ENCODE measurements around the gene NR2F6. TPM values are rescaled to one million over a fixed set of nuclear protein-coding genes. Genes with fewer than 3 reads are reported as not detected.
A peak's percentile ranks its signal among the peaks of the same experiment; 100 is the strongest.

NR2F6 gene
- total and polyA plus RNA-seq, 2 experiments from 2014 or later = 64.0 to 209 TPM

- TF ChIP-seq, protein P1, sequence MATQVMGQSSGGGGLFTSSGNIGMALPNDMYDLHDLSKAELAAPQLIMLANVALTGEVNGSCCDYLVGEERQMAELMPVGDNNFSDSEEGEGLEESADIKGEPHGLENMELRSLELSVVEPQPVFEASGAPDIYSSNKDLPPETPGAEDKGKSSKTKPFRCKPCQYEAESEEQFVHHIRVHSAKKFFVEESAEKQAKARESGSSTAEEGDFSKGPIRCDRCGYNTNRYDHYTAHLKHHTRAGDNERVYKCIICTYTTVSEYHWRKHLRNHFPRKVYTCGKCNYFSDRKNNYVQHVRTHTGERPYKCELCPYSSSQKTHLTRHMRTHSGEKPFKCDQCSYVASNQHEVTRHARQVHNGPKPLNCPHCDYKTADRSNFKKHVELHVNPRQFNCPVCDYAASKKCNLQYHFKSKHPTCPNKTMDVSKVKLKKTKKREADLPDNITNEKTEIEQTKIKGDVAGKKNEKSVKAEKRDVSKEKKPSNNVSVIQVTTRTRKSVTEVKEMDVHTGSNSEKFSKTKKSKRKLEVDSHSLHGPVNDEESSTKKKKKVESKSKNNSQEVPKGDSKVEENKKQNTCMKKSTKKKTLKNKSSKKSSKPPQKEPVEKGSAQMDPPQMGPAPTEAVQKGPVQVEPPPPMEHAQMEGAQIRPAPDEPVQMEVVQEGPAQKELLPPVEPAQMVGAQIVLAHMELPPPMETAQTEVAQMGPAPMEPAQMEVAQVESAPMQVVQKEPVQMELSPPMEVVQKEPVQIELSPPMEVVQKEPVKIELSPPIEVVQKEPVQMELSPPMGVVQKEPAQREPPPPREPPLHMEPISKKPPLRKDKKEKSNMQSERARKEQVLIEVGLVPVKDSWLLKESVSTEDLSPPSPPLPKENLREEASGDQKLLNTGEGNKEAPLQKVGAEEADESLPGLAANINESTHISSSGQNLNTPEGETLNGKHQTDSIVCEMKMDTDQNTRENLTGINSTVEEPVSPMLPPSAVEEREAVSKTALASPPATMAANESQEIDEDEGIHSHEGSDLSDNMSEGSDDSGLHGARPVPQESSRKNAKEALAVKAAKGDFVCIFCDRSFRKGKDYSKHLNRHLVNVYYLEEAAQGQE (IDR thresholded peaks at IDR 0.05; ENCODE audit: unreplicated experiment) = no peak
- TF ChIP-seq CREB1 (CRISPR knock-in tag; IDR thresholded peaks at IDR 0.05; ENCODE audit: low read depth) (peak; percentile 73), EZH2 (IDR thresholded peaks at IDR 0.05; ENCODE audit: low read depth, unreplicated experiment) (no peak), NANOG (IDR thresholded peaks at IDR 0.05; ENCODE audit: borderline replicate concordance) (no peak), POLR2AphosphoS5 (IDR thresholded peaks at IDR 0.05; ENCODE audit: low read depth) (peak; percentile 35; the same call in 1 of the 2 replicates)
- TF ChIP-seq, protein P2, sequence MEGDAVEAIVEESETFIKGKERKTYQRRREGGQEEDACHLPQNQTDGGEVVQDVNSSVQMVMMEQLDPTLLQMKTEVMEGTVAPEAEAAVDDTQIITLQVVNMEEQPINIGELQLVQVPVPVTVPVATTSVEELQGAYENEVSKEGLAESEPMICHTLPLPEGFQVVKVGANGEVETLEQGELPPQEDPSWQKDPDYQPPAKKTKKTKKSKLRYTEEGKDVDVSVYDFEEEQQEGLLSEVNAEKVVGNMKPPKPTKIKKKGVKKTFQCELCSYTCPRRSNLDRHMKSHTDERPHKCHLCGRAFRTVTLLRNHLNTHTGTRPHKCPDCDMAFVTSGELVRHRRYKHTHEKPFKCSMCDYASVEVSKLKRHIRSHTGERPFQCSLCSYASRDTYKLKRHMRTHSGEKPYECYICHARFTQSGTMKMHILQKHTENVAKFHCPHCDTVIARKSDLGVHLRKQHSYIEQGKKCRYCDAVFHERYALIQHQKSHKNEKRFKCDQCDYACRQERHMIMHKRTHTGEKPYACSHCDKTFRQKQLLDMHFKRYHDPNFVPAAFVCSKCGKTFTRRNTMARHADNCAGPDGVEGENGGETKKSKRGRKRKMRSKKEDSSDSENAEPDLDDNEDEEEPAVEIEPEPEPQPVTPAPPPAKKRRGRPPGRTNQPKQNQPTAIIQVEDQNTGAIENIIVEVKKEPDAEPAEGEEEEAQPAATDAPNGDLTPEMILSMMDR (conservative IDR thresholded peaks at IDR 0.05; ENCODE audit: low read depth in 2 of 2) = peak; percentile 95 to 96
These were observed 15.2 kb upstream of the NR2F6 start (continued) for GRCh38 chr19:17260842-17261325.

- peaks cover 34% of the 10 kb centered on the region for H3K36me3 Mint-ChIP-seq (ENCODE audit: low read depth)
- Histone ChIP-seq H3K27me3 (ENCODE audit: insufficient read depth) (no peaks in the 10 kb centered on the region), H3F3A (replicated peaks; ENCODE audit: low read depth) (0 out of 2 replicates have a peak, but pooled peaks cover 2% of the 10 kb centered on the region), H3K4me3 (no peak overlapping the region), H4K20me1 (replicated peaks; ENCODE audit: insufficient read depth) (no peaks in the 10 kb centered on the region), H3K36me3 (ENCODE audit: insufficient read depth) (peaks cover 3% of the 10 kb centered on the region; the same call in 1 of the 2 replicates), H3K9me2 (ENCODE audit: insufficient read depth) (no peaks in the 10 kb centered on the region), H3K27ac (ENCODE audit: low read depth) (no peak overlapping the region), H3K4me1 (ENCODE audit: insufficient read depth) (0 out of 2 replicates have a peak, but pooled peaks cover 5% of the 10 kb centered on the region), H3K79me2 (replicated peaks; ENCODE audit: insufficient read depth) (no peaks in the 10 kb centered on the region), H2AFZ (no peak overlapping the region), H3K4me2 (no peak overlapping the region)
- H3K9me3 Mint-ChIP-seq = peaks cover 21% of the 10 kb centered on the region; the same call in 2 of the 3 replicates
- no peak overlapping the region for H3K27ac Mint-ChIP-seq
- ATAC-seq (no peak), DNase-seq (ENCODE audit: low spot score) (no peak)
- H3K4me1 Mint-ChIP-seq = peaks cover 18% of the 10 kb centered on the region
- H3K4me3 Mint-ChIP-seq = no peak overlapping the region
- H3K27me3 Mint-ChIP-seq (ENCODE audit: insufficient read depth, low read depth, poor library complexity) = peaks cover 22% of the 10 kb centered on the region
- TF ChIP-seq NANOG (IDR thresholded peaks at IDR 0.05; ENCODE audit: borderline replicate concordance) = no peak
- TF ChIP-seq, protein P1 (IDR thresholded peaks at IDR 0.05; ENCODE audit: unreplicated experiment) = no peak
- no peak for TF ChIP-seq EZH2phosphoT487 (IDR thresholded peaks at IDR 0.05; ENCODE audit: unreplicated experiment)
- TF ChIP-seq, protein P3, sequence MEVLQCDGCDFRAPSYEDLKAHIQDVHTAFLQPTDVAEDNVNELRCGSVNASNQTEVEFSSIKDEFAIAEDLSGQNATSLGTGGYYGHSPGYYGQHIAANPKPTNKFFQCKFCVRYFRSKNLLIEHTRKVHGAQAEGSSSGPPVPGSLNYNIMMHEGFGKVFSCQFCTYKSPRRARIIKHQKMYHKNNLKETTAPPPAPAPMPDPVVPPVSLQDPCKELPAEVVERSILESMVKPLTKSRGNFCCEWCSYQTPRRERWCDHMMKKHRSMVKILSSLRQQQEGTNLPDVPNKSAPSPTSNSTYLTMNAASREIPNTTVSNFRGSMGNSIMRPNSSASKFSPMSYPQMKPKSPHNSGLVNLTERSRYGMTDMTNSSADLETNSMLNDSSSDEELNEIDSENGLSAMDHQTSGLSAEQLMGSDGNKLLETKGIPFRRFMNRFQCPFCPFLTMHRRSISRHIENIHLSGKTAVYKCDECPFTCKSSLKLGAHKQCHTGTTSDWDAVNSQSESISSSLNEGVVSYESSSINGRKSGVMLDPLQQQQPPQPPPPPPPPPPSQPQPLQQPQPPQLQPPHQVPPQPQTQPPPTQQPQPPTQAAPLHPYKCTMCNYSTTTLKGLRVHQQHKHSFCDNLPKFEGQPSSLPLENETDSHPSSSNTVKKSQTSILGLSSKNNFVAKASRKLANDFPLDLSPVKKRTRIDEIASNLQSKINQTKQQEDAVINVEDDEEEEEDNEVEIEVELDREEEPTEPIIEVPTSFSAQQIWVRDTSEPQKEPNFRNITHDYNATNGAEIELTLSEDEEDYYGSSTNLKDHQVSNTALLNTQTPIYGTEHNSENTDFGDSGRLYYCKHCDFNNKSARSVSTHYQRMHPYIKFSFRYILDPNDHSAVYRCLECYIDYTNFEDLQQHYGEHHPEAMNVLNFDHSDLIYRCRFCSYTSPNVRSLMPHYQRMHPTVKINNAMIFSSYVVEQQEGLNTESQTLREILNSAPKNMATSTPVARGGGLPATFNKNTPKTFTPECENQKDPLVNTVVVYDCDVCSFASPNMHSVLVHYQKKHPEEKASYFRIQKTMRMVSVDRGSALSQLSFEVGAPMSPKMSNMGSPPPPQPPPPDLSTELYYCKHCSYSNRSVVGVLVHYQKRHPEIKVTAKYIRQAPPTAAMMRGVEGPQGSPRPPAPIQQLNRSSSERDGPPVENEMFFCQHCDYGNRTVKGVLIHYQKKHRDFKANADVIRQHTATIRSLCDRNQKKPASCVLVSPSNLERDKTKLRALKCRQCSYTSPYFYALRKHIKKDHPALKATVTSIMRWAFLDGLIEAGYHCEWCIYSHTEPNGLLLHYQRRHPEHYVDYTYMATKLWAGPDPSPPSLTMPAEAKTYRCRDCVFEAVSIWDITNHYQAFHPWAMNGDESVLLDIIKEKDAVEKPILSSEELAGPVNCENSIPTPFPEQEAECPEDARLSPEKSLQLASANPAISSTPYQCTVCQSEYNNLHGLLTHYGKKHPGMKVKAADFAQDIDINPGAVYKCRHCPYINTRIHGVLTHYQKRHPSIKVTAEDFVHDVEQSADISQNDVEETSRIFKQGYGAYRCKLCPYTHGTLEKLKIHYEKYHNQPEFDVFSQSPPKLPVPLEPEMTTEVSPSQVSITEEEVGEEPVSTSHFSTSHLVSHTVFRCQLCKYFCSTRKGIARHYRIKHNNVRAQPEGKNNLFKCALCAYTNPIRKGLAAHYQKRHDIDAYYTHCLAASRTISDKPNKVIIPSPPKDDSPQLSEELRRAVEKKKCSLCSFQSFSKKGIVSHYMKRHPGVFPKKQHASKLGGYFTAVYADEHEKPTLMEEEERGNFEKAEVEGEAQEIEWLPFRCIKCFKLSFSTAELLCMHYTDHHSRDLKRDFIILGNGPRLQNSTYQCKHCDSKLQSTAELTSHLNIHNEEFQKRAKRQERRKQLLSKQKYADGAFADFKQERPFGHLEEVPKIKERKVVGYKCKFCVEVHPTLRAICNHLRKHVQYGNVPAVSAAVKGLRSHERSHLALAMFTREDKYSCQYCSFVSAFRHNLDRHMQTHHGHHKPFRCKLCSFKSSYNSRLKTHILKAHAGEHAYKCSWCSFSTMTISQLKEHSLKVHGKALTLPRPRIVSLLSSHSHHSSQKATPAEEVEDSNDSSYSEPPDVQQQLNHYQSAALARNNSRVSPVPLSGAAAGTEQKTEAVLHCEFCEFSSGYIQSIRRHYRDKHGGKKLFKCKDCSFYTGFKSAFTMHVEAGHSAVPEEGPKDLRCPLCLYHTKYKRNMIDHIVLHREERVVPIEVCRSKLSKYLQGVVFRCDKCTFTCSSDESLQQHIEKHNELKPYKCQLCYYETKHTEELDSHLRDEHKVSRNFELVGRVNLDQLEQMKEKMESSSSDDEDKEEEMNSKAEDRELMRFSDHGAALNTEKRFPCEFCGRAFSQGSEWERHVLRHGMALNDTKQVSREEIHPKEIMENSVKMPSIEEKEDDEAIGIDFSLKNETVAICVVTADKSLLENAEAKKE (CRISPR knock-in tag; IDR thresholded peaks at IDR 0.05) = no peak
These were observed 14.2 kb upstream of the NR2F6 start for GRCh38 chr19:17259934-17260333.

All from GM23338 (cell line).